Measurements from ENCODE around the gene CYTH1.

GRCh38 chr17:78708510-78708973, 73.5 kb downstream of the CYTH1 start:
- TF ChIP-seq MAX (IDR thresholded peaks at IDR 0.05) (no peak), RAD21 (IDR thresholded peaks at IDR 0.05; ENCODE audit: low read depth) (peak; percentile 97), FOXM1 (IDR thresholded peaks at IDR 0.05; ENCODE audit: borderline replicate concordance, low read depth) (no peak), EP300 (IDR thresholded peaks at IDR 0.05; ENCODE audit: borderline replicate concordance) (no peak), NFIC (IDR thresholded peaks at IDR 0.05) (no peak), REST (IDR thresholded peaks at IDR 0.05; ENCODE audit: low read depth) (no peak), CEBPB (IDR thresholded peaks at IDR 0.05) (no peak), TAF1 (IDR thresholded peaks at IDR 0.05; ENCODE audit: low read depth) (no peak), TEAD4 (IDR thresholded peaks at IDR 0.05) (no peak), YY1 (IDR thresholded peaks at IDR 0.05; ENCODE audit: low read depth) (no peak), USF1 (IDR thresholded peaks at IDR 0.05) (no peak), TCF12 (IDR thresholded peaks at IDR 0.05; ENCODE audit: low read depth) (no peak)

Data from Ishikawa (cell line).